RWPE2 (cell line): Measurements from ENCODE around the gene MAP2K3.

Experiments
- ATAC-seq: fragments of 200-7000 bp; cut with Tn5 transposase; 3 replicates; pipeline ENCODE4 v1.9.1; 2021; ENCODE audit warnings: low read depth
- DNase-seq: peaks from one replicate; pipeline ENCODE4 v3.0.0-alpha.2; 2020; ENCODE audit warnings: low spot score
- H3K27ac ChIP-seq: fragments of 450-650 bp; 2 replicates; pipeline ENCODE4 v1.5.1; 2017; ENCODE audit warnings: mild to moderate bottlenecking; ENCODE audit not compliant: poor library complexity, severe bottlenecking
- H3K27me3 ChIP-seq: fragments of 250-450 bp; sonication (Bioruptor Pico); 2 replicates; pipeline ENCODE4 v1.5.1; 2021; ENCODE audit warnings: mild to moderate bottlenecking, moderate library complexity; ENCODE audit not compliant: insufficient read depth, poor library complexity, severe bottlenecking
- H3K36me3 ChIP-seq: fragments of 250-450 bp; sonication (Bioruptor Pico); 2 replicates; pipeline ENCODE4 v1.5.1; 2020; ENCODE audit warnings: low read depth, mild to moderate bottlenecking, moderate library complexity
- H3K4me1 ChIP-seq: fragments of 250-450 bp; sonication (Bioruptor Pico); 2 replicates; pipeline ENCODE4 v1.5.1; 2021; ENCODE audit warnings: mild to moderate bottlenecking, moderate library complexity; ENCODE audit not compliant: insufficient read depth, poor library complexity, severe bottlenecking
- H3K4me3 ChIP-seq: fragments of 250-450 bp; sonication (Bioruptor Pico); 2 replicates; pipeline ENCODE4 v1.5.1; 2021; ENCODE audit warnings: mild to moderate bottlenecking, moderate library complexity; ENCODE audit not compliant: severe bottlenecking
- H3K9me3 ChIP-seq: fragments of 250-450 bp; sonication (Bioruptor Pico); 2 replicates; pipeline ENCODE4 v1.5.1; 2021; ENCODE audit warnings: mild to moderate bottlenecking, moderate library complexity; ENCODE audit not compliant: severe bottlenecking
- CTCF ChIP-seq: fragments of 450-650 bp; IDR thresholded peaks from one replicate; pipeline ENCODE4 v1.5.1; 2017; ENCODE audit warnings: mild to moderate bottlenecking, moderate library complexity; ENCODE audit not compliant: poor library complexity, severe bottlenecking

MAP2K3 gene

GRCh38 chr17:21272250-21272649 lies 12.3 kb upstream of the MAP2K3 start:
- Histone ChIP-seq H3K27ac (no peak overlapping the region), H3K36me3 (no peaks in the 10 kb centered on the region), H3K4me1 (peaks cover 2% of the 10 kb centered on the region), H3K9me3 (no peaks in the 10 kb centered on the region), H3K4me3 (no peak overlapping the region), H3K27me3 (no peaks in the 10 kb centered on the region)
- no peak for ATAC-seq
- no peak for TF ChIP-seq CTCF
- DNase-seq, result no peak

GRCh38 chr17:21272881-21273792 lies 11.4 kb upstream of the MAP2K3 start:
- no peaks in the 10 kb centered on the region for H3K36me3 ChIP-seq
- DNase-seq (no peak), ATAC-seq (peak; percentile 40)
- H3K27ac ChIP-seq, result no peak overlapping the region
- no peaks in the 10 kb centered on the region for H3K9me3 ChIP-seq
- H3K27me3 ChIP-seq, result no peaks in the 10 kb centered on the region
- TF ChIP-seq CTCF, result no peak
- H3K4me1 ChIP-seq, result peaks cover 2% of the 10 kb centered on the region
- H3K4me3 ChIP-seq, result no peak overlapping the region

DNA sequence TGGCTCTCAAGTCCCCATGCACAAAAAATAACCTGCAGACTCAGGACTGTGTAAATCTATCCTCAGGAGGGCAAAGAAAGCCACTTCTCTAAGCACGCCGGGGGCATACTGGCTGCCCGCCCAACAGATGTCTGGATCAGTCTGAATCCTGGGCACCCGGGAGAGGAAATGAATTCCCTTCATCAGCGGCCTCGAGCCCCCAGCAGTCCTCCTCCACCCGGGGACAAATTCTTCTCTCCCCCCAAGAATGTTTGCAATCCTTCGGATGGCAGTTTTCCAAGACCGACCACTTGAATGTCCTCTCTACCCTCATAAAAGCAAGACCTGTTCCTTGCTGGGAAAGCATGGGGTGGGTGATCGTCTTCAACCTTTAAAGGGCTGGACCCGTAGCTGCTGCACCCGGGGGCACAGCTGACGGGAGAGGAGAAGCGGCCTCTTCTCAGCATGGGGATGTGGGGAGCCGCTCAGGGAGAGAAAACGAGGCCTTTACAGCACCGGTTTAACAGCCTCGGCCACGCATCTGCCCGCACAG lies 9.4 kb upstream of the MAP2K3 start:
- no peaks in the 10 kb centered on the region for H3K27me3 ChIP-seq
- TF ChIP-seq CTCF, result no peak
- DNase-seq (no peak), ATAC-seq (no peak; the same call in 2 of the 3 replicates)
- H3K4me1 ChIP-seq, result peaks cover 2% of the 10 kb centered on the region
- H3K36me3 ChIP-seq, result no peaks in the 10 kb centered on the region
- H3K4me3 ChIP-seq, result peak overlapping the region; percentile 40
- no peak overlapping the region for H3K27ac ChIP-seq
- H3K9me3 ChIP-seq, result no peaks in the 10 kb centered on the region

DNA sequence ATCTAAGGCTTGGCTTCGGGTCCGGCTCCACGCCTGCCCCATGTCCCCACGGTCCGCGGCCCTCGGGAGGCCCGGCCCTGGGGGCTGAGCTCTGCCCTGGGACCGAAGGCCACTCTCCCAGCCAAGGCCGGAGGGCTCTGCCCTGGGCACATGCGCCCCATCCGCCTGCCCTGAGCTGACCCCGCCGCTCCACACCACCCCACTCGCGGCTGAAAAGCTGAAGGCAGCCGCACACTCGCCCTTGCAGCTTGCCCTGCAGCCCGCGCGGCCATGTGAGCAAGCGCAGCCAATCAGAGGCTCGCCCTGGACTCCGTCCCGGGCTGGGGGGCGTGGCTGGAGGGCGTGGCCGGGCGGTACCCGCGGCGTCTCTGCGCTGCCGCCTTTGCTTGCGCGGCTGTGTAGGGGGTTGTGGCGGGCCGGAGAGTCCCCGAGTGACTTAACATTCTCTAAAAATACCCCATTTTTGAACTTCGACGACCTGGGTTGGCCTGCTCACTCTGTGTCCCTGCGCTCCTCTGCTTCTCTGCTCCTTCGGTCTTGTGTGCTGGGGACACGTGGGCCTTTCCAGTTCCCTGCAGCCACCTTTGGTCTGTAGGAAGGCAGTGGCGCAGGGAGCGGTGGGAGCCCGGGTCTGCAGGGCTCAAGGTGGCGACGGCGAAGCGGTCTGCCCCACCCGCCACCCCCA lies 8.8 kb upstream of the MAP2K3 start:
- TF ChIP-seq CTCF, result no peak
- Histone ChIP-seq H3K9me3 (no peaks in the 10 kb centered on the region), H3K4me3 (peak overlapping the region; percentile 40), H3K4me1 (peaks cover 2% of the 10 kb centered on the region), H3K27me3 (no peaks in the 10 kb centered on the region), H3K27ac (no peak overlapping the region), H3K36me3 (no peaks in the 10 kb centered on the region)
- ATAC-seq, result peak; percentile 85
- no peak for DNase-seq
